Duodenal mucosa (tissue), 2 donors: Measurements from ENCODE around the gene ECEL1.
"Not testable (repeated sequence)": the region's sequence is repeated elsewhere in the genome, so short reads cannot be mapped to it uniquely, and the experiment has no call there.

Experiments used
- H3K27ac ChIP-seq: one replicate; pipeline ENCODE4 v1.7.0; 2013; ENCODE audit warnings: low read depth, low read length
- H3K27me3 ChIP-seq, 2 donors: one replicate each; pipeline ENCODE4 v1.7.0; 2013; ENCODE audit warnings: low read length in 2 of 2, control low read depth in 1 of 2; ENCODE audit not compliant: insufficient read depth in 2 of 2, control insufficient read depth in 1 of 2
- H3K36me3 ChIP-seq, 2 donors: one replicate each; pipeline ENCODE4 v1.7.0; 2013; ENCODE audit warnings: low read length in 2 of 2, control low read depth in 1 of 2; ENCODE audit not compliant: insufficient read depth in 2 of 2, control insufficient read depth in 1 of 2
- H3K4me1 ChIP-seq, 2 donors: one replicate each; pipeline ENCODE4 v1.7.0; 2013; ENCODE audit warnings: low read length in 2 of 2, control low read depth in 1 of 2; ENCODE audit not compliant: insufficient read depth in 2 of 2, control insufficient read depth in 1 of 2
- H3K4me3 ChIP-seq, 2 donors: one replicate each; pipeline ENCODE4 v1.7.0; 2013; ENCODE audit warnings: low read length in 2 of 2, low read depth in 1 of 2
- H3K9ac ChIP-seq, 2 donors: one replicate each; pipeline ENCODE4 v1.7.0; 2013; ENCODE audit warnings: low read length in 2 of 2, low read depth in 1 of 2
- H3K9me3 ChIP-seq, 2 donors: one replicate each; pipeline ENCODE4 v1.7.0; 2013; ENCODE audit warnings: low read length in 2 of 2, control low read depth in 1 of 2; ENCODE audit not compliant: control insufficient read depth in 1 of 2

The ECEL1 gene

DNA sequence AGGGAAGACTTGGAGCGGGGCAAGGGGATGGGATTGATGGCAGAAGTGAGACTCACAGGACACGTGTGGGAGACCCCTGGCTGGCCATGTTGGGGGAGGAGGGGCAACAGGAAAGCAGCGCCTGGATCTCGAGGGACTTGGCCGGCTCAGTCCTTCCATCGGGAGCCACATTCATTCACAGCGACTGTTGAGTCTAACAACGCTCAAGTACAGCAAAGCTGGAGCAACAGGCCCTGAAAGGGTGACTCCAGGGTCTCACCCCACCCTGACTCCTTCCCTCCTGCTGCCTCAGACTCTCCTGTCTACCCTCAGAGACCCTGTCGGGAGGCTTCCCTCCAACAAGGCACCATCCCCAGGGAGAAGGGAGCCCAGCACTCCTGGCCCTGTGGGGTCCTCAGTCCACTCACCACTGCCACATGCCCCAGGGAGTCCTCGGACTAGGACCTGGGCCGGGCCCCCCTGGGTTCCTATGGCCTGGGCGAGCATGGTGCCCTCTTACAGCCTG is 46.4 kb downstream of the ECEL1 start:
- Histone ChIP-seq H3K27ac (no peak overlapping the region), H3K4me3 (no peak overlapping the region), H3K36me3 (no peaks in the 10 kb centered on the region), H3K9ac (no peak overlapping the region), H3K27me3 (no peaks in the 10 kb centered on the region), H3K9me3 (no peaks in the 10 kb centered on the region), H3K4me1 (peaks cover 0 to 6% of the 10 kb centered on the region in 2 donors)

DNA sequence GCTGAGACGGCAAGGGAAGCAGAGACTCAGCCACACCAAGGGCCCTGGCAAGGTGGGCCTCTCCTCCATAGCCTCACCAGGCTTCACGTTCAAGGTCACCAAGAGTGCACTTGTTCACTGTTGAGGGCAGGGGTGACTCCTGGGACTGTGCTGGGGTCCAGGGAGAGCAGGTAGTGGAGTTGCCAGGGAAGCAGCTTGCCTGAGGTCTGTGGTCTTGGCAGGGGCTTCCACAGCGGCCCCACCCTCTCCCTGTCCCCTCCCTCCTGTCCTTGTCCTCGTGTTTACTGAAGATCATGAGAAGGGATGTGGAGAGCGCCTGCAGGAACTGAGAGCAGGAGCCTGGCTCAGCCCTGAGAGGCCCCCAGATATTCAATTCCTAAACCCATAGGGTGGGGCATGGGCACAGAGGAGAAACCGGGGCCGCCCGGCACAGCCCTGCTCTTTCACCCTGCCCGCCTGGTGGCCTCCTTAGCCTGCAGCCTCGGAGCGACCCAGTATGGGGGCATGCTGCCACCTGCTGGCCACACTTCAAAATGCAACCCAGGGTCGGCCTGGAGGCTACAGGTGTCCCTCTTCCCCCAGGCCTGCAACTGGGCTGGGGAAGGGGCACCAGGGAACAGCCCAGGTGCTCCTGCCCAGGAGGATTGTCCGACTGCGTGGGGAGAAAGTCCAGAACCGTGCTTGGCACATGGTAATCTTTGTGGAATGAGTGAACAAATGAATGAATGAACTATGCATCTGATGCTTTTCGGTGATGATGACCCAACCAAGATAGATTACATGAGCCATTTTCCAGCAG is 47.2 kb downstream of the ECEL1 start:
- not testable (repeated sequence) for H3K4me3 ChIP-seq, H3K4me1 ChIP-seq, H3K27ac ChIP-seq, H3K9me3 ChIP-seq, H3K36me3 ChIP-seq, H3K27me3 ChIP-seq, H3K9ac ChIP-seq

- Histone ChIP-seq H3K27me3 (no peaks in the 10 kb centered on the region), H3K9ac (no peak overlapping the region), H3K9me3 (no peaks in the 10 kb centered on the region), H3K27ac (no peak overlapping the region), H3K4me1 (peaks cover 0 to 6% of the 10 kb centered on the region in 2 donors), H3K36me3 (no peaks in the 10 kb centered on the region), H3K4me3 (no peak overlapping the region)
Observed at GRCh38 chr2:232439758-232440135, 47.9 kb downstream of the ECEL1 start.

DNA sequence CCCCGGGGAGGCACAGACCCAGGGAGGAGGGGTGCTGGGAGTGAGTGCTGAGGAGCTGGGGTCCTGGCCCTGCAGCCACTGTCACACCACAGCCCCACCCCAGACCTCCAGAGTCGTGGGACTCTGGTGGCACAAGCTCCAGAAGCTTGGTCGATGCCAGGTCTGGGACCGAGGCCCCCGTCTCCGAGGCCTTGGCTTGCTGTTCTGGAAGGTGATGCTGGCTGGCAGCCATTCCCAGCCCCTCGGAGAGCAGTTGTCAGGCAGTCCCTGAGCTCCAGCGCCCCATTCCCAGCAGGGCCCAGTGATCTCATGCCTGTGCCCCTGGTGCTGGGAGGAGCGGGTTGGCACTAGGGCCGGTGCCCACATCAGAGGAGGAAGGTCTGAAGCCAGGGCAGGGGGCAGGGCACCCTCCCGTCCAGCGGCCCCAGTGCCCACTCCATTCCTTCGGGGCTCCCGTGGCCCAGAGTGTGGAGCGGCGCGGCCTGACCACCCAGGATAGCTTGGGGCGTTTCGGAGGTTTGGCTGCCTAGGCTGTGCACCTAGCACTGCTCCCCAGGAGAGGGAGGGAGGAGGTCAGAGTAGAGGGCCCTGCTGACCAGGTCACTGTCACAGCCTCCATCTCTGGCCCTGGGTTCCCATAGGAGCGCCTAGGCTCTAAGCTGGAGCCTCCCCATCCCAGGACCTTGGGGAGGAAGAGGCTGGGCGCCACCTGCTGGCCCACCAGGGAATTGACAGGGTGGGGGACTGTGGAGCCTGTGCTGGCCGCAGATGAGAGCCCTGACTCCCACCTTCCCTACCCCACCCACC is 48.5 kb downstream of the ECEL1 start:
- Histone ChIP-seq H3K9me3 (no peaks in the 10 kb centered on the region), H3K27ac (no peak overlapping the region), H3K9ac (no peak overlapping the region), H3K4me1 (peaks cover 0 to 2% of the 10 kb centered on the region in 2 donors), H3K4me3 (no peak overlapping the region), H3K27me3 (no peaks in the 10 kb centered on the region), H3K36me3 (no peaks in the 10 kb centered on the region)

DNA sequence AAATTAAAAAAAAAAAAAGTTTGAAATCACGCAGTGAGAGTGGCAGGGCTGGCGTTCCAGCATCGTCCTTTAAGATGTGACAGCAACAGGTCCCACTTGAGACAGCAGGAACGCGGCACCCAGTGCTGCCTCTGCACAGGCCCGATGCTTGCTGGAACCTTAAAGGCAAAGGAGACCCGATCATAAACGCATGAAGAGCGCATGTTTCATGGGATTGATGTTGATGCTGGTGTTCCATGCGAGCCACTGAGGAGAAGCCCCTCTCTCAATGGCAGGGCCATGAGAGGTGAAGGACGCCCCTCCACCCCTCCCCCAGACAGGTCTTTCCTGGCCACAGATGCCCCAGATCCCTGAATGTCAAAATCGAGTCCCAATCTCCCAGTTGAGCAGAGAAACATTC is 49.5 kb downstream of the ECEL1 start:
- Histone ChIP-seq H3K4me3 (no peak overlapping the region), H3K27me3 (no peaks in the 10 kb centered on the region), H3K27ac (no peak overlapping the region), H3K36me3 (no peaks in the 10 kb centered on the region), H3K9me3 (no peaks in the 10 kb centered on the region), H3K9ac (no peak overlapping the region), H3K4me1 (no peaks in the 10 kb centered on the region)

DNA sequence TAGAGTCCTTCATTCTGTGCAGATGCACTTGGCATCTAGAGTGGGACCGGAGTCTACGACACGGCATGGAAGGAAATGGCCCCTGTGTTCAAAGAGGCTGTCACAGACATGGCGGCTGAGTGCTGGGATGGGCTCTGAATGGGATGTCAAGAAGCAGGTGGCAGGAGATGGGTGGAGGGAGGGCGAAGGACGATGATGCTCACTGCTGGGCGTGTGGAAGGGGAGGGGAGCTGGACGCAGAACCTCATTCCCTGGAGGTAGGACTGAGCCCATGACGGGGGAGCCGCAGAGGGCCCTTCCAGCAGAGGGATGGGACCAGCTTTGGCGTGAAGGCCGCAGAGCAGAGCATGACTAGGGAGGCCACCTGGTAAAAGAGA is 50.5 kb downstream of the ECEL1 start:
- Histone ChIP-seq H3K9me3 (no peaks in the 10 kb centered on the region), H3K4me3 (no peak overlapping the region), H3K36me3 (no peaks in the 10 kb centered on the region), H3K4me1 (no peaks in the 10 kb centered on the region), H3K9ac (no peak overlapping the region), H3K27me3 (no peaks in the 10 kb centered on the region), H3K27ac (no peak overlapping the region)

- H3K9ac ChIP-seq = no peak overlapping the region
- H3K9me3 ChIP-seq = no peaks in the 10 kb centered on the region
- H3K36me3 ChIP-seq = no peaks in the 10 kb centered on the region
- no peaks in the 10 kb centered on the region for H3K27me3 ChIP-seq
- no peak overlapping the region for H3K27ac ChIP-seq
- no peak overlapping the region for H3K4me3 ChIP-seq
- H3K4me1 ChIP-seq = no peaks in the 10 kb centered on the region
Observed at GRCh38 chr2:232436381-232437194, 51.0 kb downstream of the ECEL1 start.

- Histone ChIP-seq H3K27ac (no peak overlapping the region), H3K4me3 (no peak overlapping the region), H3K36me3 (no peaks in the 10 kb centered on the region), H3K27me3 (no peaks in the 10 kb centered on the region), H3K9me3 (no peaks in the 10 kb centered on the region), H3K9ac (no peak overlapping the region), H3K4me1 (no peaks in the 10 kb centered on the region)
Observed at GRCh38 chr2:232435805-232436204, 51.8 kb downstream of the ECEL1 start.

- Histone ChIP-seq H3K36me3 (no peaks in the 10 kb centered on the region), H3K9ac (no peak overlapping the region), H3K9me3 (no peaks in the 10 kb centered on the region), H3K27ac (no peak overlapping the region), H3K4me1 (no peaks in the 10 kb centered on the region), H3K4me3 (no peak overlapping the region), H3K27me3 (no peaks in the 10 kb centered on the region)
Observed at GRCh38 chr2:232435375-232435648, 52.3 kb downstream of the ECEL1 start.
